HEK293 (cell line): ENCODE measurements around the gene ANXA2.

ENCODE experiments used
- ZBTB48 ChIP-seq: fragments of 450-650 bp; formaldehyde crosslinking; IDR thresholded peaks from 2 replicates; pipeline ENCODE4 v1.5.1; 2016; ENCODE audit warnings: missing biosample characterization, missing genetic modification characterization
- ZFP3 ChIP-seq: fragments of 450-650 bp; formaldehyde crosslinking; IDR thresholded peaks from 2 replicates; pipeline ENCODE4 v1.5.1; 2016; ENCODE audit warnings: low read depth, missing biosample characterization, missing genetic modification characterization
- ZNF174 ChIP-seq: fragments of 450-650 bp; formaldehyde crosslinking; IDR thresholded peaks from 2 replicates; pipeline ENCODE4 v1.5.0; 2017; ENCODE audit warnings: missing biosample characterization, mild to moderate bottlenecking, missing genetic modification characterization
- ZNF175 ChIP-seq: fragments of 450-650 bp; formaldehyde crosslinking; IDR thresholded peaks from 2 replicates; pipeline ENCODE4 v1.5.1; 2016; ENCODE audit warnings: missing biosample characterization, missing genetic modification characterization
- ZNF561 ChIP-seq: fragments of 450-650 bp; IDR thresholded peaks from 2 replicates; pipeline ENCODE4 v1.5.1; 2018; ENCODE audit warnings: missing biosample characterization, missing genetic modification characterization, borderline replicate concordance
- TF ChIP-seq, protein P1 (sequence below): fragments of 450-650 bp; formaldehyde crosslinking; conservative IDR thresholded peaks from 2 replicates; pipeline ENCODE4 v1.5.1; 2016; ENCODE audit warnings: low read depth, missing biosample characterization, missing genetic modification characterization
- TF ChIP-seq, protein P2 (sequence below): fragments of 450-650 bp; formaldehyde crosslinking; IDR thresholded peaks from 2 replicates; pipeline ENCODE4 v1.5.1; 2016; ENCODE audit warnings: missing biosample characterization, missing genetic modification characterization
- TF ChIP-seq, protein P3 (sequence below): fragments of 450-650 bp; formaldehyde crosslinking; IDR thresholded peaks from 2 replicates; pipeline ENCODE4 v1.5.1; 2016; ENCODE audit warnings: missing biosample characterization, missing genetic modification characterization
- TF ChIP-seq, protein P4 (sequence below): fragments of 450-650 bp; formaldehyde crosslinking; IDR thresholded peaks from 2 replicates; pipeline ENCODE4 v1.5.1; 2016; ENCODE audit warnings: missing biosample characterization, missing genetic modification characterization, borderline replicate concordance
- TF ChIP-seq, protein P5 (sequence below): fragments of 450-650 bp; formaldehyde crosslinking; IDR thresholded peaks from 2 replicates; pipeline ENCODE4 v1.5.1; 2016; ENCODE audit warnings: missing biosample characterization, missing genetic modification characterization, low read depth
- TF ChIP-seq, protein P6 (sequence below): fragments of 450-650 bp; formaldehyde crosslinking; IDR thresholded peaks from 2 replicates; pipeline ENCODE4 v1.5.1; 2016; ENCODE audit warnings: missing biosample characterization, missing genetic modification characterization
- TF ChIP-seq, protein P7 (sequence below): fragments of 450-650 bp; formaldehyde crosslinking; IDR thresholded peaks from 2 replicates; pipeline ENCODE4 v1.5.1; 2017; ENCODE audit warnings: missing biosample characterization, missing genetic modification characterization
- TF ChIP-seq, protein P8 (sequence below): sonication (generic); formaldehyde crosslinking; IDR thresholded peaks from 2 replicates; pipeline ENCODE4 v1.8.1; 2022; ENCODE audit warnings: mild to moderate bottlenecking, moderate library complexity, missing genetic modification reagents
- TF ChIP-seq, protein P9 (sequence below): fragments of 450-650 bp; formaldehyde crosslinking; IDR thresholded peaks from 2 replicates; pipeline ENCODE4 v1.5.1; 2016; ENCODE audit warnings: missing biosample characterization, missing genetic modification characterization

DNA sequence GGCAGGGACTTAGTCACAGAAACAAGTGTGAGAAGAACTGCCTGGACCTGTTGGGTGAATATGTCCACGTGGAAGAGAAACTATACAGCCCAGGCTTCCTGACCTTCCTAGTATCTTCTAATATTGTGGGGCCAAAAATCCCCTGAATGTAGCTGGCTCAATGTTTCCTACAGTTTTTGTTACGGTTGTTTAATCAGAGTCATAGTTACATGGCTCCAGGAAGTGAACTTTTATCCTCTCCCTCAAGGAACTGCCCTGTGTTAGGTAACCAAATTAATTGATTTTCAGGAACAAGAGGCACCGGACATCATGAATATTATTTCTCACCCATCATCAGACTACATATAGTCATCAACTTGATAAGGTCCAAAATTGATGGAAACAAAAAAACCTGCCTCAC lies 59.0 kb downstream of the ANXA2 start:
- TF ChIP-seq, protein P1, sequence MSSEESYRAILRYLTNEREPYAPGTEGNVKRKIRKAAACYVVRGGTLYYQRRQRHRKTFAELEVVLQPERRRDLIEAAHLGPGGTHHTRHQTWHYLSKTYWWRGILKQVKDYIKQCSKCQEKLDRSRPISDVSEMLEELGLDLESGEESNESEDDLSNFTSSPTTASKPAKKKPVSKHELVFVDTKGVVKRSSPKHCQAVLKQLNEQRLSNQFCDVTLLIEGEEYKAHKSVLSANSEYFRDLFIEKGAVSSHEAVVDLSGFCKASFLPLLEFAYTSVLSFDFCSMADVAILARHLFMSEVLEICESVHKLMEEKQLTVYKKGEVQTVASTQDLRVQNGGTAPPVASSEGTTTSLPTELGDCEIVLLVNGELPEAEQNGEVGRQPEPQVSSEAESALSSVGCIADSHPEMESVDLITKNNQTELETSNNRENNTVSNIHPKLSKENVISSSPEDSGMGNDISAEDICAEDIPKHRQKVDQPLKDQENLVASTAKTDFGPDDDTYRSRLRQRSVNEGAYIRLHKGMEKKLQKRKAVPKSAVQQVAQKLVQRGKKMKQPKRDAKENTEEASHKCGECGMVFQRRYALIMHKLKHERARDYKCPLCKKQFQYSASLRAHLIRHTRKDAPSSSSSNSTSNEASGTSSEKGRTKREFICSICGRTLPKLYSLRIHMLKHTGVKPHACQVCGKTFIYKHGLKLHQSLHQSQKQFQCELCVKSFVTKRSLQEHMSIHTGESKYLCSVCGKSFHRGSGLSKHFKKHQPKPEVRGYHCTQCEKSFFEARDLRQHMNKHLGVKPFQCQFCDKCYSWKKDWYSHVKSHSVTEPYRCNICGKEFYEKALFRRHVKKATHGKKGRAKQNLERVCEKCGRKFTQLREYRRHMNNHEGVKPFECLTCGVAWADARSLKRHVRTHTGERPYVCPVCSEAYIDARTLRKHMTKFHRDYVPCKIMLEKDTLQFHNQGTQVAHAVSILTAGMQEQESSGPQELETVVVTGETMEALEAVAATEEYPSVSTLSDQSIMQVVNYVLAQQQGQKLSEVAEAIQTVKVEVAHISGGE (tag by site-specific recombination), result no peak
- TF ChIP-seq, protein P2, sequence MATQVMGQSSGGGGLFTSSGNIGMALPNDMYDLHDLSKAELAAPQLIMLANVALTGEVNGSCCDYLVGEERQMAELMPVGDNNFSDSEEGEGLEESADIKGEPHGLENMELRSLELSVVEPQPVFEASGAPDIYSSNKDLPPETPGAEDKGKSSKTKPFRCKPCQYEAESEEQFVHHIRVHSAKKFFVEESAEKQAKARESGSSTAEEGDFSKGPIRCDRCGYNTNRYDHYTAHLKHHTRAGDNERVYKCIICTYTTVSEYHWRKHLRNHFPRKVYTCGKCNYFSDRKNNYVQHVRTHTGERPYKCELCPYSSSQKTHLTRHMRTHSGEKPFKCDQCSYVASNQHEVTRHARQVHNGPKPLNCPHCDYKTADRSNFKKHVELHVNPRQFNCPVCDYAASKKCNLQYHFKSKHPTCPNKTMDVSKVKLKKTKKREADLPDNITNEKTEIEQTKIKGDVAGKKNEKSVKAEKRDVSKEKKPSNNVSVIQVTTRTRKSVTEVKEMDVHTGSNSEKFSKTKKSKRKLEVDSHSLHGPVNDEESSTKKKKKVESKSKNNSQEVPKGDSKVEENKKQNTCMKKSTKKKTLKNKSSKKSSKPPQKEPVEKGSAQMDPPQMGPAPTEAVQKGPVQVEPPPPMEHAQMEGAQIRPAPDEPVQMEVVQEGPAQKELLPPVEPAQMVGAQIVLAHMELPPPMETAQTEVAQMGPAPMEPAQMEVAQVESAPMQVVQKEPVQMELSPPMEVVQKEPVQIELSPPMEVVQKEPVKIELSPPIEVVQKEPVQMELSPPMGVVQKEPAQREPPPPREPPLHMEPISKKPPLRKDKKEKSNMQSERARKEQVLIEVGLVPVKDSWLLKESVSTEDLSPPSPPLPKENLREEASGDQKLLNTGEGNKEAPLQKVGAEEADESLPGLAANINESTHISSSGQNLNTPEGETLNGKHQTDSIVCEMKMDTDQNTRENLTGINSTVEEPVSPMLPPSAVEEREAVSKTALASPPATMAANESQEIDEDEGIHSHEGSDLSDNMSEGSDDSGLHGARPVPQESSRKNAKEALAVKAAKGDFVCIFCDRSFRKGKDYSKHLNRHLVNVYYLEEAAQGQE (tag by site-specific recombination), result no peak
- no peak for TF ChIP-seq ZNF175 (tag by site-specific recombination)
- TF ChIP-seq, protein P3, sequence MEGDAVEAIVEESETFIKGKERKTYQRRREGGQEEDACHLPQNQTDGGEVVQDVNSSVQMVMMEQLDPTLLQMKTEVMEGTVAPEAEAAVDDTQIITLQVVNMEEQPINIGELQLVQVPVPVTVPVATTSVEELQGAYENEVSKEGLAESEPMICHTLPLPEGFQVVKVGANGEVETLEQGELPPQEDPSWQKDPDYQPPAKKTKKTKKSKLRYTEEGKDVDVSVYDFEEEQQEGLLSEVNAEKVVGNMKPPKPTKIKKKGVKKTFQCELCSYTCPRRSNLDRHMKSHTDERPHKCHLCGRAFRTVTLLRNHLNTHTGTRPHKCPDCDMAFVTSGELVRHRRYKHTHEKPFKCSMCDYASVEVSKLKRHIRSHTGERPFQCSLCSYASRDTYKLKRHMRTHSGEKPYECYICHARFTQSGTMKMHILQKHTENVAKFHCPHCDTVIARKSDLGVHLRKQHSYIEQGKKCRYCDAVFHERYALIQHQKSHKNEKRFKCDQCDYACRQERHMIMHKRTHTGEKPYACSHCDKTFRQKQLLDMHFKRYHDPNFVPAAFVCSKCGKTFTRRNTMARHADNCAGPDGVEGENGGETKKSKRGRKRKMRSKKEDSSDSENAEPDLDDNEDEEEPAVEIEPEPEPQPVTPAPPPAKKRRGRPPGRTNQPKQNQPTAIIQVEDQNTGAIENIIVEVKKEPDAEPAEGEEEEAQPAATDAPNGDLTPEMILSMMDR, result no peak
- TF ChIP-seq, protein P4, sequence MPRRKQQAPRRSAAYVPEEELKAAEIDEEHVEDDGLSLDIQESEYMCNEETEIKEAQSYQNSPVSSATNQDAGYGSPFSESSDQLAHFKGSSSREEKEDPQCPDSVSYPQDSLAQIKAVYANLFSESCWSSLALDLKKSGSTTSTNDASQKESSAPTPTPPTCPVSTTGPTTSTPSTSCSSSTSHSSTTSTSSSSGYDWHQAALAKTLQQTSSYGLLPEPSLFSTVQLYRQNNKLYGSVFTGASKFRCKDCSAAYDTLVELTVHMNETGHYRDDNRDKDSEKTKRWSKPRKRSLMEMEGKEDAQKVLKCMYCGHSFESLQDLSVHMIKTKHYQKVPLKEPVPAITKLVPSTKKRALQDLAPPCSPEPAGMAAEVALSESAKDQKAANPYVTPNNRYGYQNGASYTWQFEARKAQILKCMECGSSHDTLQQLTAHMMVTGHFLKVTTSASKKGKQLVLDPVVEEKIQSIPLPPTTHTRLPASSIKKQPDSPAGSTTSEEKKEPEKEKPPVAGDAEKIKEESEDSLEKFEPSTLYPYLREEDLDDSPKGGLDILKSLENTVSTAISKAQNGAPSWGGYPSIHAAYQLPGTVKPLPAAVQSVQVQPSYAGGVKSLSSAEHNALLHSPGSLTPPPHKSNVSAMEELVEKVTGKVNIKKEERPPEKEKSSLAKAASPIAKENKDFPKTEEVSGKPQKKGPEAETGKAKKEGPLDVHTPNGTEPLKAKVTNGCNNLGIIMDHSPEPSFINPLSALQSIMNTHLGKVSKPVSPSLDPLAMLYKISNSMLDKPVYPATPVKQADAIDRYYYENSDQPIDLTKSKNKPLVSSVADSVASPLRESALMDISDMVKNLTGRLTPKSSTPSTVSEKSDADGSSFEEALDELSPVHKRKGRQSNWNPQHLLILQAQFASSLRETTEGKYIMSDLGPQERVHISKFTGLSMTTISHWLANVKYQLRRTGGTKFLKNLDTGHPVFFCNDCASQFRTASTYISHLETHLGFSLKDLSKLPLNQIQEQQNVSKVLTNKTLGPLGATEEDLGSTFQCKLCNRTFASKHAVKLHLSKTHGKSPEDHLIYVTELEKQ (tag by site-specific recombination), result no peak
- TF ChIP-seq, protein P5, sequence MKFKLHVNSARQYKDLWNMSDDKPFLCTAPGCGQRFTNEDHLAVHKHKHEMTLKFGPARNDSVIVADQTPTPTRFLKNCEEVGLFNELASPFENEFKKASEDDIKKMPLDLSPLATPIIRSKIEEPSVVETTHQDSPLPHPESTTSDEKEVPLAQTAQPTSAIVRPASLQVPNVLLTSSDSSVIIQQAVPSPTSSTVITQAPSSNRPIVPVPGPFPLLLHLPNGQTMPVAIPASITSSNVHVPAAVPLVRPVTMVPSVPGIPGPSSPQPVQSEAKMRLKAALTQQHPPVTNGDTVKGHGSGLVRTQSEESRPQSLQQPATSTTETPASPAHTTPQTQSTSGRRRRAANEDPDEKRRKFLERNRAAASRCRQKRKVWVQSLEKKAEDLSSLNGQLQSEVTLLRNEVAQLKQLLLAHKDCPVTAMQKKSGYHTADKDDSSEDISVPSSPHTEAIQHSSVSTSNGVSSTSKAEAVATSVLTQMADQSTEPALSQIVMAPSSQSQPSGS (tag by site-specific recombination), result no peak
- TF ChIP-seq ZBTB48, result no peak
- TF ChIP-seq, protein P6, sequence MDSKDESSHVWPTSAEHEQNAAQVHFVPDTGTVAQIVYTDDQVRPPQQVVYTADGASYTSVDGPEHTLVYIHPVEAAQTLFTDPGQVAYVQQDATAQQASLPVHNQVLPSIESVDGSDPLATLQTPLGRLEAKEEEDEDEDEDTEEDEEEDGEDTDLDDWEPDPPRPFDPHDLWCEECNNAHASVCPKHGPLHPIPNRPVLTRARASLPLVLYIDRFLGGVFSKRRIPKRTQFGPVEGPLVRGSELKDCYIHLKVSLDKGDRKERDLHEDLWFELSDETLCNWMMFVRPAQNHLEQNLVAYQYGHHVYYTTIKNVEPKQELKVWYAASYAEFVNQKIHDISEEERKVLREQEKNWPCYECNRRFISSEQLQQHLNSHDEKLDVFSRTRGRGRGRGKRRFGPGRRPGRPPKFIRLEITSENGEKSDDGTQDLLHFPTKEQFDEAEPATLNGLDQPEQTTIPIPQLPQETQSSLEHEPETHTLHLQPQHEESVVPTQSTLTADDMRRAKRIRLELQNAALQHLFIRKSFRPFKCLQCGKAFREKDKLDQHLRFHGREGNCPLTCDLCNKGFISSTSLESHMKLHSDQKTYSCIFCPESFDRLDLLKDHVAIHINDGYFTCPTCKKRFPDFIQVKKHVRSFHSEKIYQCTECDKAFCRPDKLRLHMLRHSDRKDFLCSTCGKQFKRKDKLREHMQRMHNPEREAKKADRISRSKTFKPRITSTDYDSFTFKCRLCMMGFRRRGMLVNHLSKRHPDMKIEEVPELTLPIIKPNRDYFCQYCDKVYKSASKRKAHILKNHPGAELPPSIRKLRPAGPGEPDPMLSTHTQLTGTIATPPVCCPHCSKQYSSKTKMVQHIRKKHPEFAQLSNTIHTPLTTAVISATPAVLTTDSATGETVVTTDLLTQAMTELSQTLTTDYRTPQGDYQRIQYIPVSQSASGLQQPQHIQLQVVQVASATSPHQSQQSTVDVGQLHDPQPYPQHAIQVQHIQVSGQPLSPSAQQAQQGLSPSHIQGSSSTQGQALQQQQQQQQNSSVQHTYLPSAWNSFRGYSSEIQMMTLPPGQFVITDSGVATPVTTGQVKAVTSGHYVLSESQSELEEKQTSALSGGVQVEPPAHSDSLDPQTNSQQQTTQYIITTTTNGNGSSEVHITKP (tag by site-specific recombination), result no peak
- TF ChIP-seq, protein P7, sequence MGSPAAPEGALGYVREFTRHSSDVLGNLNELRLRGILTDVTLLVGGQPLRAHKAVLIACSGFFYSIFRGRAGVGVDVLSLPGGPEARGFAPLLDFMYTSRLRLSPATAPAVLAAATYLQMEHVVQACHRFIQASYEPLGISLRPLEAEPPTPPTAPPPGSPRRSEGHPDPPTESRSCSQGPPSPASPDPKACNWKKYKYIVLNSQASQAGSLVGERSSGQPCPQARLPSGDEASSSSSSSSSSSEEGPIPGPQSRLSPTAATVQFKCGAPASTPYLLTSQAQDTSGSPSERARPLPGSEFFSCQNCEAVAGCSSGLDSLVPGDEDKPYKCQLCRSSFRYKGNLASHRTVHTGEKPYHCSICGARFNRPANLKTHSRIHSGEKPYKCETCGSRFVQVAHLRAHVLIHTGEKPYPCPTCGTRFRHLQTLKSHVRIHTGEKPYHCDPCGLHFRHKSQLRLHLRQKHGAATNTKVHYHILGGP (tag by site-specific recombination), result no peak
- TF ChIP-seq, protein P8, sequence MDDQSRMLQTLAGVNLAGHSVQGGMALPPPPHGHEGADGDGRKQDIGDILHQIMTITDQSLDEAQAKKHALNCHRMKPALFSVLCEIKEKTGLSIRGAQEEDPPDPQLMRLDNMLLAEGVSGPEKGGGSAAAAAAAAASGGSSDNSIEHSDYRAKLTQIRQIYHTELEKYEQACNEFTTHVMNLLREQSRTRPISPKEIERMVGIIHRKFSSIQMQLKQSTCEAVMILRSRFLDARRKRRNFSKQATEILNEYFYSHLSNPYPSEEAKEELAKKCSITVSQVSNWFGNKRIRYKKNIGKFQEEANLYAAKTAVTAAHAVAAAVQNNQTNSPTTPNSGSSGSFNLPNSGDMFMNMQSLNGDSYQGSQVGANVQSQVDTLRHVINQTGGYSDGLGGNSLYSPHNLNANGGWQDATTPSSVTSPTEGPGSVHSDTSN (CRISPR knock-in tag), result no peak
- no peak for TF ChIP-seq ZNF561 (tag by site-specific recombination)
- TF ChIP-seq, protein P9, sequence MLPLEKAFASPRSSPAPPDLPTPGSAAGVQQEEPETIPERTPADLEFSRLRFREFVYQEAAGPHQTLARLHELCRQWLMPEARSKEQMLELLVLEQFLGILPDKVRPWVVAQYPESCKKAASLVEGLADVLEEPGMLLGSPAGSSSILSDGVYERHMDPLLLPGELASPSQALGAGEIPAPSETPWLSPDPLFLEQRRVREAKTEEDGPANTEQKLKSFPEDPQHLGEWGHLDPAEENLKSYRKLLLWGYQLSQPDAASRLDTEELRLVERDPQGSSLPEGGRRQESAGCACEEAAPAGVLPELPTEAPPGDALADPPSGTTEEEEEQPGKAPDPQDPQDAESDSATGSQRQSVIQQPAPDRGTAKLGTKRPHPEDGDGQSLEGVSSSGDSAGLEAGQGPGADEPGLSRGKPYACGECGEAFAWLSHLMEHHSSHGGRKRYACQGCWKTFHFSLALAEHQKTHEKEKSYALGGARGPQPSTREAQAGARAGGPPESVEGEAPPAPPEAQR (tag by site-specific recombination), result no peak
- no peak for TF ChIP-seq ZFP3
- no peak for TF ChIP-seq ZNF174 (tag by site-specific recombination)
